SK-N-MC (cell line): ENCODE data around the gene CPNE8.

Experiments
- EZH2 ChIP-seq: fragments of 200-600 bp; sonication (generic); IDR thresholded peaks from one replicate; pipeline ENCODE4 v1.6.1; 2017; ENCODE audit warnings: antibody characterized with exemption
- FOXP2 ChIP-seq: optimal IDR thresholded peaks from 2 replicates; pipeline ENCODE3; 2011; ENCODE audit warnings: mild to moderate bottlenecking, moderate library complexity; ENCODE audit not compliant: insufficient read depth; ENCODE audit errors: extremely low read length, control extremely low read depth

DNA sequence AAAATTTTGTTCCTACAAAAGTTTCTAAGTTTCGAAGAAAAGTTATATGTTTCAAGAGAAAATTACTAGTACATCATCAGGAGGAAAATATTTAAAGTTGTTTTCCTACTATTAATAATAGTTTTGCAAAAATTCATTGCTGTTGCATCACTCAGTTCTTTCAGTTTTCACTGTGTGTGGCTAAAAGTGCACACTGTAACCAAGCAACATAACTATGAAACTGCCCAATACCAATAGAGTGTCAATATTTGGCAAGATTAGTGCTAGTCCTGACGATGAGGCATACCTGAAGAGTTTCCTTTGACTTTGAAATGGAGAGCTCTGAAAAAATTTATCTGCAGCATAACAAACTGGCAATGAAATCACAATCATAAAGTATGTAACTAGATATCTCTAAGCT lies 194.3 kb downstream of the CPNE8 start:
- no peak for TF ChIP-seq EZH2
- TF ChIP-seq FOXP2, result no peak
